ENCODE measurements around the gene INSIG2.
A peak's percentile ranks its signal among the peaks of the same experiment; 100 is the strongest.

Gene INSIG2

GRCh38 chr2:118097657-118098056, 9.4 kb downstream of the INSIG2 start:
- H3K4me3 ChIP-seq (replicated peaks; ENCODE audit: low read depth, low read length): no peak overlapping the region

GRCh38 chr2:118098307-118099030, 10.2 kb downstream of the INSIG2 start:
- DNase-seq (ENCODE audit: low read depth): no peak
- TF ChIP-seq CTCF (IDR thresholded peaks at IDR 0.05; ENCODE audit: low read length, missing control alignments): no peak
- no peak overlapping the region for H3K4me3 ChIP-seq (replicated peaks; ENCODE audit: low read depth, low read length)

More at GRCh38 chr2:118097657-118098056, 9.4 kb downstream of the INSIG2 start:
- TF ChIP-seq CTCF (IDR thresholded peaks at IDR 0.05; ENCODE audit: low read length, missing control alignments): no peak
- DNase-seq (ENCODE audit: low read depth): peak; percentile 29

- TF ChIP-seq CTCF (IDR thresholded peaks at IDR 0.05; ENCODE audit: low read length, missing control alignments): no peak
- peak; percentile 12 for DNase-seq (ENCODE audit: low read depth)
- H3K4me3 ChIP-seq (replicated peaks; ENCODE audit: low read depth, low read length): no peak overlapping the region
These were observed 14.3 kb downstream of the INSIG2 start for GRCh38 chr2:118102433-118103082.

- DNase-seq (ENCODE audit: low read depth): no peak
- TF ChIP-seq CTCF (IDR thresholded peaks at IDR 0.05; ENCODE audit: low read length, missing control alignments): no peak
- H3K4me3 ChIP-seq (replicated peaks; ENCODE audit: low read depth, low read length): no peak overlapping the region
These were observed 16.0 kb downstream of the INSIG2 start for GRCh38 chr2:118103951-118104940.

GRCh38 chr2:118105497-118105896, 17.2 kb downstream of the INSIG2 start:
- DNase-seq (ENCODE audit: low read depth): no peak
- no peak overlapping the region for H3K4me3 ChIP-seq (replicated peaks; ENCODE audit: low read depth, low read length)
- TF ChIP-seq CTCF (IDR thresholded peaks at IDR 0.05; ENCODE audit: low read length, missing control alignments): no peak

GRCh38 chr2:118106926-118107325, 18.7 kb downstream of the INSIG2 start:
- no peak for DNase-seq (ENCODE audit: low read depth)
- no peak overlapping the region for H3K4me3 ChIP-seq (replicated peaks; ENCODE audit: low read depth, low read length)
- no peak for TF ChIP-seq CTCF (IDR thresholded peaks at IDR 0.05; ENCODE audit: low read length, missing control alignments)

Data from fibroblast of pulmonary artery (primary cell).